ENCODE measurements around the gene RYR2. TPM values are rescaled to one million over a fixed set of nuclear protein-coding genes. Genes with fewer than 3 reads are reported as not detected.
"Not testable (repeated sequence)": the region's sequence is repeated elsewhere in the genome, so short reads cannot be mapped to it uniquely, and the experiment has no call there.

Gene RYR2
- total and polyA plus RNA-seq, 9 of the 15 experiments (the other 6 are each of a cell fraction or from before 2014, with no cell fraction given): 0.03 to 0.42 (median 0.14) TPM

DNA sequence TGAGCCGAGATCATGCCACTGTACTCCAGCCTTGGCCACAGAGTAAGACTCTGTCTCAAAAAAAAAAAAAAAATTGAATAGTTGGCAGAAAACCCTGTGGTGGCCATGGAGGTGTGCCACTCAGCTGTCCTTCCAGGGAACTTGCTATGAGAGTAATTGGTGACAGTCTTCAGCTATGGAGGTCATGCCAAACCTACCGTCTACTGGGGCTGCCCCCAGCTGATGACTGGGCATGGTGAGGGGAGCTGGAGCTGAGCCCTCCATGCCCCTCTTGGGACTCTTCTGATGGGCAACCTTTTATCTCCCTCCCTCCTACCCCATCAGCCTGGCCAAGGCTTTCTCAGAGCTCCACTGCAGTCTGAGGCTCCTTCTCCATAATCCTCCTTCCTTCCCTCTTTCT lies 84.2 kb downstream of the RYR2 start:
- FAIRE-seq: no peak
- ATAC-seq: no peak
- no peak for TF ChIP-seq ZNF384 (IDR thresholded peaks at IDR 0.05; ENCODE audit: low read depth, low read length)
- TF ChIP-seq ILF3 (IDR thresholded peaks at IDR 0.05; ENCODE audit: borderline replicate concordance): no peak
- TF ChIP-seq FOXJ3 (CRISPR knock-in tag; IDR thresholded peaks at IDR 0.05): no peak
- TF ChIP-seq XRCC4 (IDR thresholded peaks at IDR 0.05; ENCODE audit: extremely low read depth, insufficient read depth, insufficient read length): no peak
- TF ChIP-seq BCLAF1 (IDR thresholded peaks at IDR 0.05; ENCODE audit: borderline replicate concordance in 1 of 2, control insufficient read depth in 1 of 2, low read depth in 2 of 2, low read length in 1 of 2): no peak
- no peaks in the 10 kb centered on the region for H3K9me1 ChIP-seq (ENCODE audit: control insufficient read depth, insufficient read depth, low read length)
- H3K9ac ChIP-seq (ENCODE audit: insufficient read depth in 1 of 2, low read depth in 2 of 2, low read length in 2 of 2): no peak overlapping the region
- no TSS peak for BruUV-seq (replicated peaks)
- H3K4me2 ChIP-seq (ENCODE audit: insufficient read depth, low read length): no peak overlapping the region
- ChIA-PET CTCF (ENCODE audit: low intra/inter-chr PET ratio) (no interaction called here), POLR2A (no interaction called here)
- no peaks in the 10 kb centered on the region for H3K4me1 ChIP-seq (replicated peaks in 1 of 2; ENCODE audit: control insufficient read depth in 2 of 2, insufficient read depth in 2 of 2, low read length in 2 of 2)
- no peak overlapping the region for H3K4me3 ChIP-seq
- 0% methylated on average over 2 of the region's 2 CpGs for WGBS (ENCODE audit: insufficient coverage, low coverage, missing lambda C conversion rate)
- no peaks in the 10 kb centered on the region for H4K20me1 ChIP-seq (replicated peaks; ENCODE audit: control insufficient read depth, insufficient read depth, low read length)
- no peak overlapping the region for H2AFZ ChIP-seq (ENCODE audit: low read depth, low read length)
- no peaks in the 10 kb centered on the region for H3K79me2 ChIP-seq (ENCODE audit: control insufficient read depth, insufficient read depth, low read length)
- no peak overlapping the region for H3K27ac ChIP-seq (ENCODE audit: extremely low read depth, low read depth, low read length)
- no peaks in the 10 kb centered on the region for H3K27me3 ChIP-seq (ENCODE audit: control insufficient read depth in 2 of 2, insufficient read depth in 2 of 2, low read length in 2 of 2)
- no peaks in the 10 kb centered on the region for H3K36me3 ChIP-seq (ENCODE audit: control insufficient read depth, insufficient read depth, low read length)
- intact Hi-C loops (cut with micrococcal nuclease): loop anchor here (5.0 to 10.0 kb wide), 2 partner anchors 374 to 1021 kb away; no protein-coding TSS in a partner anchor
- no peak for DNase-seq (ENCODE audit: extremely low read depth in 1 of 4, low spot score in 3 of 4)
- in situ Hi-C loops (cut with MboI): no loop called here
- 0 out of 2 replicates have a peak, but pooled peaks cover 3% of the 10 kb centered on the region for H3K9me3 ChIP-seq (replicated peaks; ENCODE audit: control insufficient read depth, insufficient read depth, low read depth, low read length)

DNA sequence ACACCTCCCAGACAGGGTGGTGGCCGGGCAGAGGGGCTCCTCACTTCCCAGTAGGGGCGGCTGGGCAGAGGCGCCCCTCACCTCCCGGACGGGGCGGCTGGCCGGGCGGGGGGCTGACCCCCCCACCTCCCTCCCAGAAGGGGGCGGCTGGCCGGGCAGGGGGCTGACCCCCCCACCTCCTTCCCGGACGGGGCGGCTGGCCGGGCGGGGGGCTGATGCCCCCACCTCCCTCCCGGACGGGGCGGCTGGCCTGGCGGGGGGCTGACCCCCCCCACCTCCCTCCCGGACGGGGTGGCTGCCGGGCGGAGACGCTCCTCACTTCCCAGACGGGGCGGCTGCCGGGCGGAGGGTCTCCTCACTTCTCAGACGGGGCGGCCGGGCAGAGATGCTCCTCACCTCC lies 85.3 kb downstream of the RYR2 start:
- CTCF ChIA-PET (ENCODE audit: low intra/inter-chr PET ratio); DNase-seq (ENCODE audit: extremely low read depth in 1 of 4, low spot score in 3 of 4); H3K9me3 ChIP-seq (replicated peaks; ENCODE audit: control insufficient read depth, insufficient read depth, low read depth, low read length); BruUV-seq (replicated peaks); H3K27ac ChIP-seq (ENCODE audit: extremely low read depth, low read depth, low read length); FAIRE-seq; H3K9ac ChIP-seq (ENCODE audit: insufficient read depth in 1 of 2, low read depth in 2 of 2, low read length in 2 of 2); ATAC-seq; H3K36me3 ChIP-seq (ENCODE audit: control insufficient read depth, insufficient read depth, low read length); H3K9me1 ChIP-seq (ENCODE audit: control insufficient read depth, insufficient read depth, low read length); H3K79me2 ChIP-seq (ENCODE audit: control insufficient read depth, insufficient read depth, low read length); H2AFZ ChIP-seq (ENCODE audit: low read depth, low read length); H3K4me1 ChIP-seq (replicated peaks in 1 of 2; ENCODE audit: control insufficient read depth in 2 of 2, insufficient read depth in 2 of 2, low read length in 2 of 2); H3K4me2 ChIP-seq (ENCODE audit: insufficient read depth, low read length); H3K4me3 ChIP-seq; H3K27me3 ChIP-seq (ENCODE audit: control insufficient read depth in 2 of 2, insufficient read depth in 2 of 2, low read length in 2 of 2); in situ Hi-C loops (cut with MboI); H4K20me1 ChIP-seq (replicated peaks; ENCODE audit: control insufficient read depth, insufficient read depth, low read length); POLR2A ChIA-PET: not testable (repeated sequence)
- WGBS (ENCODE audit: insufficient coverage, low coverage, missing lambda C conversion rate): no CpG with 5 or more reads among the region's 31 CpGs
- intact Hi-C loops (cut with micrococcal nuclease): loop anchor here (5.0 to 10.0 kb wide), 2 partner anchors 375 to 1022 kb away; no protein-coding TSS in a partner anchor
